ENCODE data around the gene ARPC1B.
"Not testable (repeated sequence)": the region's sequence is repeated elsewhere in the genome, so short reads cannot be mapped to it uniquely, and the experiment has no call there.

The ARPC1B gene

DNA sequence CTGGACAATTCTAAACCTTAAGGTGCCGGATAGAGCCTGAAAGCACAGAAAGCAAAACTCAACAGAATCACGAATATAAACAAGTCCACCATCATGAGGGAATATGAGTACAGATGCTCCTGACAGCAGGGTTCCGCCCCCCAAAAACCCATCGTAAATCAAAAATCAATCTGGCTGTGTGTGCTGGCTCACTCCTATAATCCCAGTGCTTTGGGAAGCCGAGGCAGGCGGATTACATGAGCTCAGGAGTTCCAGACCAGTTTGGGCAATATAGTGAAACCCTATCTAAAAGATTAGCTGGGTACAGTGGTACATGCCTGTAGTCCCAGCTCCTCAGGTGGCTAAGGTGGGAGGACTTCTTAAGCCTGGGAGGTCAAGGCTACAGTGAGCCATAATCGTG is 46.5 kb downstream of the ARPC1B start:
- no peak for DNase-seq (ENCODE audit: low read depth)
- H3K4me3 ChIP-seq (ENCODE audit: low read depth, low read length) = no peak overlapping the region
- TF ChIP-seq, protein P1, sequence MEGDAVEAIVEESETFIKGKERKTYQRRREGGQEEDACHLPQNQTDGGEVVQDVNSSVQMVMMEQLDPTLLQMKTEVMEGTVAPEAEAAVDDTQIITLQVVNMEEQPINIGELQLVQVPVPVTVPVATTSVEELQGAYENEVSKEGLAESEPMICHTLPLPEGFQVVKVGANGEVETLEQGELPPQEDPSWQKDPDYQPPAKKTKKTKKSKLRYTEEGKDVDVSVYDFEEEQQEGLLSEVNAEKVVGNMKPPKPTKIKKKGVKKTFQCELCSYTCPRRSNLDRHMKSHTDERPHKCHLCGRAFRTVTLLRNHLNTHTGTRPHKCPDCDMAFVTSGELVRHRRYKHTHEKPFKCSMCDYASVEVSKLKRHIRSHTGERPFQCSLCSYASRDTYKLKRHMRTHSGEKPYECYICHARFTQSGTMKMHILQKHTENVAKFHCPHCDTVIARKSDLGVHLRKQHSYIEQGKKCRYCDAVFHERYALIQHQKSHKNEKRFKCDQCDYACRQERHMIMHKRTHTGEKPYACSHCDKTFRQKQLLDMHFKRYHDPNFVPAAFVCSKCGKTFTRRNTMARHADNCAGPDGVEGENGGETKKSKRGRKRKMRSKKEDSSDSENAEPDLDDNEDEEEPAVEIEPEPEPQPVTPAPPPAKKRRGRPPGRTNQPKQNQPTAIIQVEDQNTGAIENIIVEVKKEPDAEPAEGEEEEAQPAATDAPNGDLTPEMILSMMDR (IDR thresholded peaks at IDR 0.05; ENCODE audit: low read depth, low read length, missing control alignments) = no peak
- in situ Hi-C loops (cut with HindIII; ENCODE audit: low sequenced_read_pairs) = no loop called here

DNA sequence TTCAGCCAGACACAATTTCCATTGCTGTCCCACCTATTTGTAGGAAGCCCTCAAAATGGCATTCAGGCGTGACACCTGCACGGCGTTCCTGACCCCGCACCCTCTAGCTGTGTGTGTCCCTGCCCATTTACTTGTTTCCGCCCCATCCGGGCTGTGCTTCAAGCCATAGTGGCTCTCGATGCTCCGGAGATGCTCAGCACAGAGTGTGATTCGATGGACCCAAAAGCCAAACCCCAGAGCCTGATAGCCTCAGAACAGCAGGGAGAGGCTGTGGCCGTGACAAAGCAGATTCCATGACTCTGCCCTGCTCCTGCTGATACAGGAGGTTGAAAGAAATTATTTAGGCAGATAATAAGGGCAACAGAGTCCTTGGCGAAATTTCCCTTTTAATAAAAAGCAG is 47.7 kb downstream of the ARPC1B start:
- DNase-seq (ENCODE audit: low read depth) = no peak
- in situ Hi-C loops (cut with HindIII; ENCODE audit: low sequenced_read_pairs) = no loop called here
- H3K4me3 ChIP-seq (ENCODE audit: low read depth, low read length) = no peak overlapping the region
- TF ChIP-seq, protein P1 (IDR thresholded peaks at IDR 0.05; ENCODE audit: low read depth, low read length, missing control alignments) = no peak

GRCh38 chr7:99422625-99423024 is 48.1 kb downstream of the ARPC1B start:
- TF ChIP-seq, protein P1 (IDR thresholded peaks at IDR 0.05; ENCODE audit: low read depth, low read length, missing control alignments) = no peak
- in situ Hi-C loops (cut with HindIII; ENCODE audit: low sequenced_read_pairs) = no loop called here
- no peak overlapping the region for H3K4me3 ChIP-seq (ENCODE audit: low read depth, low read length)
- DNase-seq (ENCODE audit: low read depth) = no peak

GRCh38 chr7:99424932-99425730 is 50.6 kb downstream of the ARPC1B start:
- in situ Hi-C loops (cut with HindIII; ENCODE audit: low sequenced_read_pairs) = no loop called here
- DNase-seq (ENCODE audit: low read depth) = no peak
- H3K4me3 ChIP-seq (ENCODE audit: low read depth, low read length) = no peak overlapping the region
- TF ChIP-seq, protein P1 (IDR thresholded peaks at IDR 0.05; ENCODE audit: low read depth, low read length, missing control alignments) = no peak

GRCh38 chr7:99428972-99429566 is 54.5 kb downstream of the ARPC1B start:
- no peak for DNase-seq (ENCODE audit: low read depth)
- TF ChIP-seq, protein P1 (IDR thresholded peaks at IDR 0.05; ENCODE audit: low read depth, low read length, missing control alignments) = no peak

DNA sequence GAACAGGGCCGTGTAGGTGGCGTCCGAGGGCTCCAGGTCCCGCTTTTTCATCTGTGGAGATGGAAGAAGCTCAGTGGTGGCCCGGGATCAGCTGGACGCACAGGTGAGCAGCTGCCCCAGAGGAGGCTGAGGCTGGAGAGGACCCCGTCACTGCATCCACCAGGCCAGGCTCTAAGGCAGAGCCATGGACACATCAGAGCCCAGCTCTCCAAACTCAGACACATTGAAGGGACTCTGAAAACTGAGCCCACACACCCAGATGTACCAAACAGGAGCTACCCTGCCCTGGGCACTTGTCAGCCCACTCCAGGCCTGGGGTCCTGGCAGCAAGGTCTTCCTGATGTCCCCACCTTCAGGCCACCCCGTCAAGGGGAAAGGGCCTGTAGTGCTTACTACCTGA is 55.2 kb downstream of the ARPC1B start:
- in situ Hi-C loops (cut with HindIII; ENCODE audit: low sequenced_read_pairs) = no loop called here
- TF ChIP-seq, protein P1 (IDR thresholded peaks at IDR 0.05; ENCODE audit: low read depth, low read length, missing control alignments) = no peak
- no peak for DNase-seq (ENCODE audit: low read depth)
- H3K4me3 ChIP-seq (ENCODE audit: low read depth, low read length) = no peak overlapping the region

More at GRCh38 chr7:99428972-99429566, 54.5 kb downstream of the ARPC1B start:
- in situ Hi-C loops (cut with HindIII; ENCODE audit: low sequenced_read_pairs) = no loop called here
- H3K4me3 ChIP-seq (ENCODE audit: low read depth, low read length) = no peak overlapping the region

- H3K4me3 ChIP-seq (ENCODE audit: low read depth, low read length); DNase-seq (ENCODE audit: low read depth); in situ Hi-C loops (cut with HindIII; ENCODE audit: low sequenced_read_pairs): not testable (repeated sequence)
Observed at GRCh38 chr7:99431756-99432540, 57.4 kb downstream of the ARPC1B start.
